Astrocyte of the hippocampus (primary cell): ENCODE results near the gene CAND2.
"Not testable (repeated sequence)": the region's sequence is repeated elsewhere in the genome, so short reads cannot be mapped to it uniquely, and the experiment has no call there.

Experiments
- DNase-seq: peaks from one replicate; pipeline ENCODE4 v3.0.0; 2011; ENCODE audit warnings: low read depth, low spot score

CAND2 gene

DNA sequence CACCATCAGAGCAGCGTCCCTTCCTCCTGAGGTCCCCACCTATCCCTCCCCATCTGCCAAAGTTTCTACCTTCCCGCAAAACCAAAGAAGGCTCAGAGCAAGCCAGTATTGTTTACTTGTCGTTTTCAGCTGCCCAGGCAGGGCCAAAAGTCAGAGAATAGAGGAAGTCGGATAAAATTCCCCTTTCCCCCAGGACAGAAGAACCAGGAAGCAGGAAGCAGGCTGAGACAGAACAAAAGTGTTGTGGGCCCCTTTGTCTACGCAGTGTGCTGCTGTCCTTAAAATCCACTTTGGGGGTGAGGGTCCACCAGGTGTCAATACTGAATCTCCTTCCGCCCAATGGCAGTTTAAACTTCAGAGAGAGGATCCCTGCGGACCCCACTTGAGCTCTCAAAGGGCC is 63.4 kb downstream of the CAND2 start:
- no peak for DNase-seq

DNA sequence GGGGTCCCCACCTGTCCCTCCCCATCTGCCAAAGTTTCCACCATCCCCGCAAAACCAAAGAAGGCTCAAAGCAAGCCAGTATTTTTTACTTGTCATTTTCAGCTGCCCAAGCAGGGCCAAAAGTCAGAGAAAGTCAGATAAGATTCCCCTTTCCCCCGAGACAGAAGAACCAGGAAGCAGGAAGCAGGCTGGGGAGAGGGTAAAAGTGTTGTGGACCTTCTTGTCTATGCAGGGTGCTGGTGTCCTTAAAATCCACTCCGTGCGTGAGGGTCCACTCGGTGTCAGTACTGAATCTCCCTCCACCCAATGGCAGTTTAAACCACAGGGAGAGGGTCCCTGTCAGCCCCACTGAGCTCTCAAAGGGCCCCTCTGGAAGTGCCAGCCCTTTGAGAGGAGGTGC is 65.1 kb downstream of the CAND2 start:
- DNase-seq = no peak

DNA sequence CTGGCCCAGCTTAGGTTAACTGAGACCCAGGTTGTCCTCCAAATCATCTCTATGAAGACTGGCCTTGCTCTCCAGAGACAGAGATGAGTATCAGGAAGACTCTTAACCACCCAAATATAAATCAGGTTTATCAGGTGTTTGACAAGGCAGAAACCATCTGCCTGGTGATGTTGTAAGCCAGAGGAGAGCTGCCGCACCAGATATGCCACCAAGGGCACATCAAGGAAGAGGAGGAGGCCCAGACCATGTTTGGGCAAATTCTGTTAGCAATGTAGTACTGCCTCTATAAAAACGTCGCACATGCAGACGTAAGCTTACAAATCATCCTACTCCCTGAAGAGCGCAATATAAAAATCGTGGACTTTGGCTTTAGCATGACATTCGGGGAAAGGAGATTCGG is 65.9 kb downstream of the CAND2 start:
- no peak for DNase-seq

DNA sequence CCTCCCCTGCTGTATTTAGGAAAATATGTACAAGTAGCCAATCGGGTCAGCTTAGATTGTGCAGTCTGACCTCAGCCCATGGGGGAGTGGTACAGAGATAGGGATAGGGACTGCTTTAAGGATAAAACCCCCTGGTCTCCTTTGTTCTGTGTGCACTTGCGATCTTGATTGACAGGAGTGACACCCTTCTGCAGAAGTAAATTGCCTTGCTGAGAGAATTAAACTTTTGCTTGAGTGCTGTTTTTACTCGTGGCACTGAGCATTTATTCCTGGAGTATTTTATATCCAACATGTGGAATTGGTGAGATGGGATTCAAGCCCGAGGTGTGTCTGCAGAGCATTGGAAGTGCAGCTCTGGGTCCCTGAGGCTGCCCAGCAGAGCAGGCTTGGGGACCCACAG is 68.8 kb downstream of the CAND2 start:
- DNase-seq = no peak

DNA sequence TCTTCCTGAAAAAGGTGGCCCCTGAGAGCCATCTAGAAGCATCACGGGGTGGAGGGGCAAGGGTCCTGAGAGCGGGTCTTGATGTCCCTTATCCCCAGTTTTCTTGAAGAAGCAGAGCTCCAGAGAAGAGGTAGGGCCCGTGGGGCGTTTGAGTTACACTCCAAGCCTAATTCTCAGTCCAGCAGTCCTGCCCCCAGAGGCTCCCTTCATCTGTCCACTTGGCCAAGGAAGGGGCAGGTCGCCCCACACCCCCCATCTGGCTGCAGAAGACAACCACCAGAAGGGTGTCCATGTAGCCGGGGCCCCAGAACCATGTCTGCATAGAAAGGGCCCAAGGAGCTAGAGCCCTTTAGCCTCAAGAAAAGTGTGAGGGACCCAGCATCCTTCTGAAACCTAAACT is 70.4 kb downstream of the CAND2 start:
- no peak for DNase-seq

DNA sequence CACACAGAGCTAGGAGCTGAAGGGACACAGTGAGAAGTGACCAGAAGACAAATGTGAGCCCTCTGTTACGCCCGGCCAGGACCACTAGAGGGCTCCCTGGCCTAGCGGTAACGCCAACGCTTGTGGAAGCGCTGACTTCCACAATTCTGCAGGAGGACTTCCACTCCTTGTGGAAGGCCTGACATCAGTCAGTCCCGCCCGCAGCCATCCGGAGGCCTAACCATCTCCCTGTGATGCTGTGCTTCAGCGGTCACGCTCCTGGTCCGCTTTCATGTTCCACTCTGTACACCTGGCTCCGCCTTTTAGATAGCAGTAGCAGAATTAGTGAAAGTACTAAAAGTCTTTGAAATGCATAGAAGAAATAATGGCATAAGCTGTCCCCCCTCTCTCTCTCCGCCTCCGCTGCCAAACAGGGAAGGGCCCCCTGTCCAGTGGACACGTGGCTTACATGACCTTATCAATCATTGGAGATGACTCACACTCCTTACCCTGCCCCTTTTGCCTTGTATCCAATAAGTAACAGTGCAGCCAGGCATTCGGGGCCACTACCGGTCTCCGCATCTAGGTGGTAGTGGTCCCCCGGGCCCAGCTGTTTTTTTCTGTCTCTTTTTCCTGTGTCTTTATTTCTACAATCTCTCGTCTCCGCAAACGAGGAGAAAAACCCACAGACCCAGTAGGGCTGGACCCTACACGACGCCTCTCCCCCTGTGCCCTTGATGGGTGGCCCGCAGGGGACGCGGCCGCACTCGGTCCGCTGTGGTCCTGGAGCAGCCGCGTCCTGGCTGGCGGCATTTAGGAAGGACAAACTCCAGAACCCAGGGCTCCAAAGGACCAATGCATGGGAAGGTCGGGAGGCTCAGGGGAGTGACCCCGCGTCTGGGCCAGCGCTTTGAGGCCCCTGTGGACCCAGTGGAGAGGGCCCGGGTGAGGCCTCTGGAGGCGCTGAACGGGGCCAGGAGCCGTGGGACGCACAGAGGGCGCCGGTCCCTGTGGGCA is 71.9 kb downstream of the CAND2 start:
- DNase-seq = peak; percentile 93

DNA sequence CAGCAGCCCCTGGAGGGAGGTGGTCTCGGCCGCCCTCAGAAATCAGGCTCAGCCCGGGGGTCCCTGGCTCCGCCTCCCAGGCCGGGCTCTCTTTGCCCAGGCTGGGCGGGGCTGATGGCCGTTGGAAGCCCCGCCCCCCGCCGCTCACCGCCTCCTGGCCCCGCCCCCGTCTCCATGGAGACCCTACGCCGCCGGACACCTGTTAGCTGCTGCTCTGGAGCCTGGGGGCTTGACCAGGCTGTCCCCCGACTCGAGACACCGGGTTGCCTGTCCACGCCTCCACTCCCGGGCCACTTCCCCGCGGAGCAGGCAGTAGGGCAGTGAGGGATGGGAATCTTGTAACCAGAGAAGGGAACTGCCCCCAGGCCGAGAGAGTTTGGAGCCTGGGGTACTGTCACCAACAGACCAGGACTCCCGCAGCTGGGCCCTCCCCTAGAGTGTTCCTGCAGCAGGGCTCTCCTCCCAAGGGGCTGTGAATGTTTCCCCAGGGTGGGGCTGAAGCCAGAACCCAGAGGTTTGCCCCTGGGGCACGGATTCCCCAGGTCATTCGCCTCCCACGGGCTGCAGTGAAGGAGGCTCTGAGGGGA is 72.6 kb downstream of the CAND2 start:
- DNase-seq = peak; percentile 38

DNA sequence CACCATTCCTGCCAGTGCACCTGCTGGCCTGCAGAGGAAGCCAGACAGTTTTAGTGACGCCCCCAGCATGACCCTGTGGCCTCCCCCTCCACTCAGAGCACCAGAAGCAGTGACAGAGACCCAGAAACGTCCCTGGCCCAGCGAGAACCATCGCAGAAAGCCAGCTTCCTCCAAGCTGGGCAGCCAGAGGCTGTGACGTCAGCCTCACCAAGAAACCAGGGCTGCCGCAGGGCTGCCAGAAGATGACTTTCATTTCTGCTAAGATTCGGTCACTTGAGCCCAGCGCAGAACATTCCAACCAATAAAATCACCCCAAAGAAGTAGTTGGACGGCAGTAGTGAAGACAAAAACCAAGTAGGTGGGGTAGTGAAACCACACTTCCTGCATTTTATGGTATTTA is 74.5 kb downstream of the CAND2 start:
- no peak for DNase-seq

DNA sequence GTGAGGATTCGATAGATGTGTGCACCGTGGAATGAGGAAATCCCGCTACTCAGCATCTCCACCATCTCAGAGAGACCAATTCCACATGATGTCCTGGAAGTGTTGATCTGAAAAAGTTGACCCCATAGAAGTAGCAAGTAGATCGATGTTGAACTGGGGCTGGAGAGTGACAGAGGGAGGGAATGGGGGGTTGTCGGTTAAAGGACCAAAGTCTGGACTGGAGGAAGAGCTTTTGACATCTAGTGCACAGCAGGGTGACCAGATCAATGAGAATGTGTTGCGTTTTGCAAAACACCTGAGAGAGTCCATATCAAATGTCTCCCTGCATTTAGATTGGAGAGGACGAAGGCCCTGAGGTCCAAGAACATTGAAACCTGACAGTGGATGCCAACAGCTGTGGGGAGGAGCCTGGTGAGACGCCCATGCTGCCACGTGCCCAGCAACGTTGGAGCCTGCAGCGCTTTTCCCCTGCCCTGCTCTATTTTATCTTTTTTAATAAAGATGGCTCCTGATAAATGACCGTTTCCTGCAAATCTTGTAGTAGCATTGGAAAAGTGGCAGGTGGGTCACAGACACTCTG is 75.0 kb downstream of the CAND2 start:
- no peak for DNase-seq

DNA sequence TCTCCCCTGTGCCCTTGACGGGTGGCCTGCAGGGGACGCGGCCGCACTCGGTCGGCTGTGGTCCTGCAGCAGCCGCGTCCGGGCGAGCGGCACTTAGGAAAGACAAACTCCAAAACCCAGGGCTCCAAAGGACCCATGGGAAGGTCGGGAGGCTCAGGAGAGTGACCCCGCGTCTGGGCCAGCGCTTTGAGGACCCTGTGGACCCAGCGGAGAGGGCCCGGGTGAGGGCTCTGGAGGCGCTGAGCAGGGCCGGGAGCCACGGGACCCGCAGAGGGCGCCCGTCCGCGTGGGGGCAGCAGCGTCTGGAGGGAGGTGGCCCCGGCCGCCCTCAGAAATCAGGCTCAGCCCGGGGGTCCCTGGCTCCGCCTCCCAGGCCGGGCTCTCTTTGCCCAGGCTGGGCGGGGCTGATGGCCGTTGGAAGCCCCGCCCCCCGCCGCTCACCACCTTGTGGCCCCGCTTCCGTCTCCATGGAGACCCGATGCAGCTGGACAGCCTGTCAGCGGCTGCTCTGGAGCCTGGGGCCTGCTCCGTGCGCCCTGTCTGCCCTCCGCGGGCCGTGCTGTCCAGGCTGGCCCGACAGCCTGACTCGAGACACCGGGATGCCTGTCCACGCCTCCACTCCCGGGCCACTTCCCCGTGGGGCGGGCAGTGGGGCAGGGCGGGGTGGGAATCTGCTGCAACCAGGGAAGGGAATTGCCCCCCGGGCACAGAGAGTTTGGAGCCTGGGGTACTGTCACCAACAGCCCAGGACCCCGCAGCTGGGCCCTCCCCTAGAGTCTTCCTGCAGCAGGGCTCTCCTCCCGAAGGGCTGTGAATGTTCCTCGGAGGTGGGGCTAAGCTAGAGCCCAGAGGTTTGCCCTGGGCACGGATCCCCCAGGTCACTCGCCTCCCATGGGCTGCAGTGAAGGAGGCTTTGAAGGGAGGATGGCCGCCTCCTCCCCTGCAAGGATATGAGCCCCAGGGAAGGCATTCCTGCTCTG is 79.7 kb downstream of the CAND2 start:
- peak; percentile 64 for DNase-seq

DNA sequence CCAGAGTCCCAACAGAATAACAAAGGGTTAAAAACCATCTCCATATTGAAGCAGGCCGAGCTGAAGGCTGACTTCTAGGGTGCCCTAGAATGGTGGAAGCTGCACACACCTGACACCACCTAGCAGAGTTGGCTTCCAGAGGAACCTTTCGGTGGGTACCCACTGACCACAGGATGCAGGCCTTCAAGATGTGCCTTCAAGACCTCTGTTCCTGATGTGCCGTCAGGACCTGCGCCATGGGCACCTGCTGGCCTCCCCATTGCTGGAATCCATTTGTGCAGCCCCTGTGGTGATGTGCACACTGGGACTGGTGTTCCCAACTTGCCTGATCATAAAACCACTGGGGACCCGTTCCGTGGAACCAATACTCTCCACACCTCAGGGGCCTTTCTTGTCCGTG is 80.6 kb downstream of the CAND2 start:
- no peak for DNase-seq

DNA sequence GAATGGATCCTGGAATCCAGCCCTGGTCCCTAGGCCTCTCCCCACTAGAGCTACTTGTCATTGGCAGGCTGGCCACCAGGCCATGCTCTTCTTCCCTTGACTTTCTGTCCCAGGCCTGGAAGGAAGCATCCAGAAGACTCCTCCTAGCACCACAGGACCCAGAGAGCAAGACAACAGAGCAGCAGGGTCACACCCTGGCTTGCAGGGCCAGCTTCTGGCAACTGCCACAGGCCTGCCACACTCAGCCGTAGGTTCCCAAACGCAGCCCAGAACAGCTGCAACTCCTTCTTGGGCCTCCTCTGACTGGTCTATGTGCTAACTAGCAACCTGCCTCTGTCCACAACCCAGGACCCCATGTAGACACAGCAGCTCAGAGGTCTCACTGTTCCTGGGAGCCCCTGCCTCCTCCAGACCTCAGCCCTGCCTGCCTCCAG is 81.7 kb downstream of the CAND2 start:
- DNase-seq = no peak

DNA sequence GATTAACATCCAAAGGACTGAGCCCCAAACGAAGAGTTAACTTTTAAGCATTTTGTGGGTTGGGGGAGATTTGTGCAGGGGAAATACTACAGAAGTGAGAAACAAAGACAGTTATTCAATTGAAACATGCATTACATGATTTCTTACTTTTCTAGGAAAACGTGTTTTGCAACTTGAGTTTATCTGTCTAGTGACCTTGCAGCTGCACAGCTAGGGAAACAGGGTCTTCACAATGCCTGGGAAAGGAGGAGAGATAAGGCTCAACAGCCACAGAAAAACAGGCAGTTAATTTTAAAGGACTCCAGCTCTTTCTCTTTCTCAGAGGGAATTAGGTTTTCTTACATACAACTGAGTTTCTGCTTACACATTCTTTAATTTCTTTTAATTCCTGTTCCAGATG is 82.3 kb downstream of the CAND2 start:
- DNase-seq = not testable (repeated sequence)

DNA sequence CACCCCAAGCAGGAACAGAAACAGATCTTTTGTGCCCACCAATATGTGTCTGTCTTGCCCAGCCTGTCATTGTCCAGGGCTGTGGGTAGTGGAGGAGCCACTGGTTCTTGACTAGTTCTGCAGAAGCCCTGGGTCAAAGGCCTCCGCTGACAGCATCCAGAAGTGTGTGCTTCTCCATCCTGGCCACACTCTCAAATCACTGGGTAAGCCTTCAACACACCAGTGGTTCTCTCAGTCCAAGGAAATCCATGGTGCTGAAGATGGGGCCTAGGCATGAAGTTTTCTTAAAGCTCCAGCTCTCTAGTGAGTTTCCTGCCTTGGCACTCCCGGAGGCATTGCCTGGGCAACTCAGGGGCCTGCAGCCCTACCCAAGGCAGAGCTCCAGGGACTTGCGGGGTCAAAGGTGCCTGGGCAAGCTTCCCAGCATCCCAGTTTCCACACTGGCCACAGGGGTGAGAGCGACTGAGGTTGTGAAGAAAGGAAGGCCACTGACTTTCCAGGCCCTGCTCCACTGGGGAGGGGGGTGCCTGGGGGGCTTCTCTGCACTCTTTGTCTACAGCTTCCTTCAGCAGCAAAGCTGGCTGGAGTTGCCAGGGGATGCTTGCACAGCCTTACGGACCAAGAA is 82.8 kb downstream of the CAND2 start:
- DNase-seq = no peak

DNA sequence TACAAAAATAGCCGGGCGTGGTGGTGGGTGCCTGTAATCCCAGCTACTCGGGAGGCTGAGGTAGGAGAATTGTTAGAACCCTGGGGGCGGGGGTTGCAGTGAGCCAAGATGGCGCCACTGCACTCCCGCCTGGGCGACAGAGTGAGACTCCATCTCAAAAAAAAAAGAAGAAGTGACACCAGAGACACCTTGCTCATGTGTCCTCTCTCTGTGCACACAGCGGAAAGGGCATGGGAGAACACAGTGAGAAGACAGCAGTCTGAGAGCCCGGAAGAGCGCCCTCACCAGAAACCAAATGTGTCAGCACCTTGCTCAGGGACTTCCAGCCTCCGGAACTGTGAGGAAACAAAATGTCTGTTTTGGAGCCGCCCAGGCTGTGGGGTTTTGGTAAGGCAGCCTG is 85.4 kb downstream of the CAND2 start:
- not testable (repeated sequence) for DNase-seq

DNA sequence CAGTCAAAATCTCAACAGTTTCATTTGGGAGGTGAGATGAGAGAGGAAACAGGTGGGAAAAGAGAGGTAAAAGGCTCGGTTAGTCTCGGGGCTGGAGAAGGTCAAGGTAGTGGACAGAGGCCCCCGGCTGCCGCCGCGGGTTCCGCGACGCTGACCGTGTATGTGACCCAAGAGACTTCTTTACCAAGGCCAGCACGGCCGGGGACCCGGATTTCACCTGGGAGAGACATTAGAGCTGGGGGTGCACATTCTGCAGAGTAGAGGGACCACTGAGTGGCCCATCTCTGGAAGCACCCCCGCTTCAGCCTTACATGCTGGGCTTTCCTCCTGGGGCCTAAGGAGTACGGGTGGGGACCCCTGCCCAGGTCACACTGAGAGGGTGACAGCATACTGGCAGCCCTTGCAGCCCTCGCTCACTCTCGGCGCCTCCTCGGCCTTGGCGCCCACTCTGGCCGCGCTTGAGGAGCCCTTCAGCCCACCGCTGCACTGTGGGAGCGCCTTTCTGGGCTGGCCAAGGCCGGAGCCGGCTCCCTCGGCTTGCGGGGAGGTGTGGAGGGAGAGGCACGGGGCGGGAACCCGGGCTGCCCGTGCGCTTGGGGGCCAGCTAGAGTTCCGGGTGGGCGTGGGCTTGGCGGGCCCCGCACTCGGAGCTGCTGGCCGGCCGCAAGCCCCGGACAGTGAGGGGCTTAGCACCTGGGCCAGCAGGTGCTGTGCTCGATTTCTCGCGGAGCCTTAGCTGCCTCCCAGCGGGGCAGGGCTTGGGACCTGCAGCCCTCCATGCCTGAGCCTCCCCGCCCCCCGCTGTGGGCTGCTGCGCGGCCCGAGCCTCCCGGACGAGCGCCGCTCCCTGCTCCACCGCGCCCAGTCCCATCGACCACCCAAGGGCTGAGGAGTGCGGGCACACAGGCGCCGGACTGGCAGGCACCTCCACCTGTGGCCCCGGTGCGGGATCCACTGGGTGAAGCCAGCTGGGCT is 86.1 kb downstream of the CAND2 start:
- no peak for DNase-seq

DNA sequence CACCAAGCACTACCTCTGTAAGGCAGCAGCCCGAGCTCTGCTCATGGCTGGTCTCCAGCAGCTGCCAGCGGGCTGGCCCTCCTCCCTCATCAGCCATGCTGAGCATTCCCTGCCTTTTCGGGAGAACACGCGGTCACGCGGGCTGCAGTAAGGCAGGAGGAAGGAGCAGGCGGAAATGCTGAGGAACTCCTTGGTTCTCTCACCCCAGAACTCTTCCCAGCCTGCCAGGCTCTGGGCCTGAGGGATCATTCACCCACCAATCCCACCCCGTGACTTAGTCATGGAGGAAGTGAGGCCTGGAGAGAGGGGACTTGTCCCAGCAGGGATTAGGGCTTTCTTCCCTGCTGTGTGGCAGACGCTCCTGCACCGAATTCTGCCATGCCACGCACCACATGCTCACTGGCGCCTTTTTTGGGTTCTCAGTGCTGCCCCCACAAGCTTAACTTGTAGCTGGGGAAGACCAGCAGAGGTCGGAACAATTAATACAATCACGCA is 87.8 kb downstream of the CAND2 start:
- DNase-seq = peak; percentile 82
